DMS153 treated with DMSO at 0.1 percent for 48 hours (cell line): Measurements from ENCODE around the gene UST.

Experiments used
- DNase-seq: peaks from one replicate; lab custom pipeline; 2025; ENCODE audit not compliant: unreplicated experiment; lab: John Stamatoyannopoulos, UW

Gene UST

GRCh38 chr6:148746363-148747144 is at the start of gene UST:
Gene UST (plus strand): TSS chr6:148747030. CDS start chr6:148747431, 401 bp downstream.
- DNase-seq: peak; percentile 23

GRCh38 chr6:148697895-148698440 is 48.9 kb upstream of the UST start:
- DNase-seq: no peak

GRCh38 chr6:148698671-148699180 is 48.1 kb upstream of the UST start:
- no peak for DNase-seq

GRCh38 chr6:148700047-148700715 is 46.6 kb upstream of the UST start:
- DNase-seq: no peak

GRCh38 chr6:148700741-148701311 is 46.0 kb upstream of the UST start:
- DNase-seq: no peak

GRCh38 chr6:148701375-148701774 is 45.5 kb upstream of the UST start:
- DNase-seq: no peak

- no peak for DNase-seq
Measured at GRCh38 chr6:148703900-148704299, 42.9 kb upstream of the UST start.

GRCh38 chr6:148704400-148705246 is 42.2 kb upstream of the UST start:
- no peak for DNase-seq

GRCh38 chr6:148708707-148709106 is 38.1 kb upstream of the UST start:
- no peak for DNase-seq

- DNase-seq: no peak
Measured at GRCh38 chr6:148709577-148709976, 37.3 kb upstream of the UST start.

- no peak for DNase-seq
Measured at GRCh38 chr6:148711833-148712654, 34.8 kb upstream of the UST start.

- DNase-seq: no peak
Measured at GRCh38 chr6:148713033-148713738, 33.6 kb upstream of the UST start.

GRCh38 chr6:148713921-148714320 is 32.9 kb upstream of the UST start:
- DNase-seq: no peak

GRCh38 chr6:148716811-148717210 is 30.0 kb upstream of the UST start:
- DNase-seq: no peak

- no peak for DNase-seq
Measured at GRCh38 chr6:148720406-148720805, 26.4 kb upstream of the UST start.

- no peak for DNase-seq
Measured at GRCh38 chr6:148720897-148721296, 25.9 kb upstream of the UST start.

- no peak for DNase-seq
Measured at GRCh38 chr6:148723484-148723883, 23.3 kb upstream of the UST start.

GRCh38 chr6:148724428-148724827 is 22.4 kb upstream of the UST start:
- DNase-seq: no peak

- DNase-seq: no peak
Measured at GRCh38 chr6:148727104-148727503, 19.7 kb upstream of the UST start.
